Measurements from ENCODE around the gene BMAL1. TPM values are rescaled to one million over a fixed set of nuclear protein-coding genes. Genes with fewer than 3 reads are reported as not detected.

Gene BMAL1
- total and polyA plus RNA-seq, 2 of the 8 experiments (the other 6 are each of a cell fraction or from before 2014, with no cell fraction given): 6.8 to 6.9 TPM

DNA sequence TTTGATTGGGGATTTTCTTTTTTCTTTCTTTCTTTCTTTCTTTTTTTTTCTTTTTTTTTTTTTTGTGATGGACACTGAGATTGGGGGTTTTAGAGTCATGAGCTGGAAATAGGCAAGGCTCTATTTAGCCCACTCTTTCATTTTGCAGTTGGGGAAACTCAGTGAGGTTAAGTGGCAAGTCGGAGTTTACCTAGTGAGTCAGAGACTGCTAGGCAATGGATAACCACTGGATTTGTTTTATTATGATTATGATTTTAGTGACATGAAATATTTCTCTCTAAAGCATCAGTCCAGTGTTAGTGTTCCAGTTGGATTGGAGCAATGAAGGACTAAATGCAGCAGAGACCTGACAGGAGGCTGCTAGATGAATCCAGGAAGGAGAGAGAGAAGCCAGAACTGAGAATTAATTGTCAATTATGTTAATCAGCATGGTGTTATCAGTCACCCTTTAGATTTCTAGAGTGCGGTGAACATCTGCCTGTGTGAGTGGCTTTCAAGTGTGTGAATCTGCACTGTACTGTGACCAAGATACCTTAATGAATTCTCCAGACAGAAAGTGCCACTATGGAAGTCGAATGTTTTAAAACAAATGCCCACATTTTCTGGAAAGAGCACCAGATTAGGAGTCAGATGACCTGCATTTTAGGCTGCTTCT lies 10.9 kb downstream of the BMAL1 start:
- no peak overlapping the region for H2BK20ac ChIP-seq (ENCODE audit: low read length)
- H2BK120ac ChIP-seq (replicated peaks; ENCODE audit: low read depth, low read length): no peak overlapping the region
- 0 out of 4 replicates have a peak, but pooled peaks cover 0 to 7% of the 10 kb centered on the region in 2 experiments for H3K79me2 ChIP-seq (ENCODE audit: control insufficient read depth in 1 of 2, insufficient read depth in 2 of 2, low read length in 2 of 2)
- no peak overlapping the region for H3K27ac ChIP-seq (ENCODE audit: low read depth, low read length)
- H4K20me1 ChIP-seq (replicated peaks in 1 of 2; ENCODE audit: control insufficient read depth in 1 of 2, insufficient read depth in 2 of 2, low read length in 2 of 2): peaks cover 0 to 3% of the 10 kb centered on the region in 2 experiments
- H4K5ac ChIP-seq (ENCODE audit: insufficient read length, low read depth, low read length): no peak overlapping the region
- H3K14ac ChIP-seq (ENCODE audit: insufficient read length): no peak overlapping the region
- H2BK5ac ChIP-seq (ENCODE audit: low read depth, low read length): no peak overlapping the region
- H3K79me1 ChIP-seq (ENCODE audit: low read depth, low read length): no peaks in the 10 kb centered on the region
- H3K4ac ChIP-seq (replicated peaks; ENCODE audit: insufficient read length, low read depth, low read length): no peak overlapping the region
- no peaks in the 10 kb centered on the region for H3K9me3 ChIP-seq (ENCODE audit: insufficient read depth in 2 of 2, low read depth in 1 of 2, low read length in 1 of 2)
- ChIA-PET POLR2A (ENCODE audit: partially characterized antibody) (no interaction called here), CTCF (ENCODE audit: partially characterized antibody) (interaction anchor here (0.8 to 3.4 kb wide), 4 partner anchors 14 to 56 kb away, joined by 3 to 16 read pairs (median 4); no protein-coding TSS in a partner anchor)
- WGBS, 2 experiments (ENCODE audit: extremely low coverage in 1 of 2, insufficient coverage in 1 of 2, insufficient read length in 1 of 2, insufficient replicate concordance in 2 of 2, low coverage in 1 of 2, low lambda C conversion rate in 2 of 2, missing lambda C conversion rate in 1 of 2): 85% methylated on average over 3 of the region's 3 CpGs; no CpG with 5 or more reads in 1 of the 2 experiments
- peaks cover 0 to 4% (median 2%) of the 10 kb centered on the region in 4 experiments; a peak in 5 of 7 replicates for H3K4me1 ChIP-seq (replicated peaks in 1 of 4; ENCODE audit: control insufficient read depth in 3 of 4, insufficient read depth in 4 of 4, low read length in 3 of 4)
- H4K91ac ChIP-seq (replicated peaks; ENCODE audit: insufficient read length, low read length): no peak overlapping the region
- DNase-seq (ENCODE audit: low read depth in 1 of 2, low spot score in 2 of 2) (no peak), FAIRE-seq (no peak)
- no peak overlapping the region for H2AFZ ChIP-seq (ENCODE audit: low read length)
- no peak overlapping the region for H4K8ac ChIP-seq (ENCODE audit: extremely low read depth, insufficient read depth, low read length)
- no peak overlapping the region for H3K56ac ChIP-seq (replicated peaks; ENCODE audit: insufficient read length, low read depth, low read length)
- no peaks in the 10 kb centered on the region; the same call in 1 of the 2 replicates for H3K23me2 ChIP-seq (ENCODE audit: low read depth, low read length)
- no peaks in the 10 kb centered on the region for H3K27me3 ChIP-seq (replicated peaks in 1 of 4; ENCODE audit: control insufficient read depth in 3 of 4, extremely low read depth in 1 of 4, insufficient read depth in 3 of 4, low read length in 3 of 4)
- H3K18ac ChIP-seq (ENCODE audit: extremely low read depth, low read length): no peak overlapping the region
- H3K36me3 ChIP-seq (ENCODE audit: control insufficient read depth in 2 of 4, insufficient read depth in 4 of 4, low read length in 3 of 4): no peaks in the 10 kb centered on the region
- no peak overlapping the region for H2BK15ac ChIP-seq (ENCODE audit: low read length)
- H2BK12ac ChIP-seq (ENCODE audit: low read depth, low read length): no peak overlapping the region
- no peak overlapping the region for H3K23ac ChIP-seq (ENCODE audit: insufficient read length)
- H3K4me3 ChIP-seq (ENCODE audit: extremely low read depth in 1 of 4, insufficient read depth in 2 of 4, low read depth in 3 of 4, low read length in 4 of 4): no peak overlapping the region
- H3K4me2 ChIP-seq (ENCODE audit: insufficient read depth in 1 of 2, low read depth in 2 of 2, low read length in 2 of 2): no peak overlapping the region
- no peak overlapping the region for H2AK5ac ChIP-seq (ENCODE audit: low read depth, low read length)
- H3K9ac ChIP-seq (replicated peaks in 1 of 4; ENCODE audit: extremely low read depth in 1 of 4, low read depth in 3 of 4, low read length in 3 of 4): no peak overlapping the region
- TF ChIP-seq TAF1 (IDR thresholded peaks at IDR 0.05; ENCODE audit: low read depth, low read length): no peak
- no peak for TF ChIP-seq EGR1 (IDR thresholded peaks at IDR 0.05; ENCODE audit: borderline replicate concordance, low read depth, low read length)
- no peak for TF ChIP-seq CEBPB (IDR thresholded peaks at IDR 0.05; ENCODE audit: low read depth, low read length)
- TF ChIP-seq RNF2 (IDR thresholded peaks at IDR 0.05; ENCODE audit: borderline replicate concordance, low read depth, low read length, missing control alignments, poor library complexity, severe bottlenecking): no peak
- no peak for TF ChIP-seq KDM1A (IDR thresholded peaks at IDR 0.05; ENCODE audit: borderline replicate concordance, low read length)
- no peak for TF ChIP-seq SP2 (IDR thresholded peaks at IDR 0.05; ENCODE audit: low read length)
- TF ChIP-seq JUN (IDR thresholded peaks at IDR 0.05; ENCODE audit: low read depth, low read length): no peak
- TF ChIP-seq BRCA1 (IDR thresholded peaks at IDR 0.05; ENCODE audit: low read depth, low read length): no peak
- TF ChIP-seq ZNF274 (IDR thresholded peaks at IDR 0.05; ENCODE audit: borderline replicate concordance, extremely low read depth, low read length): no peak
- no peak for TF ChIP-seq TAF7 (optimal IDR thresholded peaks at IDR 0.05; ENCODE audit: borderline replicate concordance, low read depth, low read length)
- no peak for TF ChIP-seq ASH2L (IDR thresholded peaks at IDR 0.05; ENCODE audit: low read length)
- no peak for TF ChIP-seq CBX5 (IDR thresholded peaks at IDR 0.05; ENCODE audit: low read depth, low read length)
- TF ChIP-seq POU5F1 (IDR thresholded peaks at IDR 0.05; ENCODE audit: low read depth, low read length): no peak
- TF ChIP-seq YY1 (IDR thresholded peaks at IDR 0.05; ENCODE audit: low read depth, low read length): no peak

All from H1 (cell line).